Stimulated activated CD8-positive, alpha-beta memory T cell treated with anti-CD3 and anti-CD28 coated beads, Interleukin-7, amount 100 ng/mL, for 4 hours (primary cell): Measurements from ENCODE around the gene PPM1M.

Experiments
- DNase-seq, 2 donors: peaks; one replicate each; pipeline ENCODE4 v3.0.0-alpha.2; 2020; ENCODE audit warnings: low read depth in 2 of 2

PPM1M gene

GRCh38 chr3:52215351-52215750 lies 30.2 kb upstream of the PPM1M start:
- DNase-seq, result no peak

GRCh38 chr3:52216585-52217408 lies 28.8 kb upstream of the PPM1M start:
- peak; percentile 52 to 55 for DNase-seq

GRCh38 chr3:52217409-52217805 lies 28.2 kb upstream of the PPM1M start:
- DNase-seq, result no peak

GRCh38 chr3:52218026-52218425 lies 27.5 kb upstream of the PPM1M start:
- DNase-seq, result no peak

GRCh38 chr3:52218454-52218853 lies 27.1 kb upstream of the PPM1M start:
- no peak for DNase-seq

- no peak for DNase-seq
Observed at GRCh38 chr3:52218937-52219650, 26.5 kb upstream of the PPM1M start.

GRCh38 chr3:52220380-52221026 lies 25.1 kb upstream of the PPM1M start:
- peak; percentile 72 to 76 for DNase-seq

GRCh38 chr3:52221141-52221562 lies 24.4 kb upstream of the PPM1M start:
- no peak for DNase-seq

GRCh38 chr3:52221563-52222318 lies 23.8 kb upstream of the PPM1M start:
- DNase-seq, result no peak

- DNase-seq, result no peak
Observed at GRCh38 chr3:52222319-52223221, 23.0 kb upstream of the PPM1M start.

- no peak for DNase-seq
Observed at GRCh38 chr3:52223449-52224408, 21.8 kb upstream of the PPM1M start.

- DNase-seq, result no peak
Observed at GRCh38 chr3:52225452-52226228, 19.9 kb upstream of the PPM1M start, which contains the start of gene TLR9. Gene TLR9 (minus strand): TSS chr3:52225645. CDS start chr3:52225529, 116 bp downstream.

- no peak for DNase-seq
Observed at GRCh38 chr3:52226229-52226817, 19.2 kb upstream of the PPM1M start.

GRCh38 chr3:52227117-52227516 lies 18.4 kb upstream of the PPM1M start:
- no peak for DNase-seq

- no peak for DNase-seq
Observed at GRCh38 chr3:52227766-52228165, 17.8 kb upstream of the PPM1M start.

GRCh38 chr3:52228266-52228665 lies 17.3 kb upstream of the PPM1M start:
- no peak for DNase-seq

- DNase-seq, result no peak
Observed at GRCh38 chr3:52228751-52229291, 16.7 kb upstream of the PPM1M start.

- DNase-seq, result no peak
Observed at GRCh38 chr3:52229656-52230055, 15.9 kb upstream of the PPM1M start.
